ENCODE data around the gene GPR158.

Gene GPR158

DNA sequence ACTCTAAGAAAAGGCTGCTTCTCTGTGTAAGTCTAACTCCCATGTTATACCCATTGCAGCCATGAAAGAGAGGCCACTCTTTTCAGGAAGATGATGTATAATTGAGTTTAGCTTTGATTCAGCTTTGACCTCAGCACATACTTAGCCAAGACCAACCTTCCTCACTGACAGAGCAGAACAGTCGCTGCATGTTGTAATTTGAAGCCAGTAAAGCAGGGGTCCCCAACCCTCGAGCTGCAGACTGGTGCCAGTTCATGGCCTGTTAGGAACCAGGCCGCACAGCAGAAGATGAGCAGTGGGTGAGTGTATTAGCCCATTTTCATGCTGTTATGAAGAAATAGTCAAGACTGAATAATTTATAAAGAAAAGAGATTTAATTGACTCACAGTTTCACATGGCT, 223.9 kb downstream of the GPR158 start:
- no peak for DNase-seq (ENCODE audit: low read depth)

DNA sequence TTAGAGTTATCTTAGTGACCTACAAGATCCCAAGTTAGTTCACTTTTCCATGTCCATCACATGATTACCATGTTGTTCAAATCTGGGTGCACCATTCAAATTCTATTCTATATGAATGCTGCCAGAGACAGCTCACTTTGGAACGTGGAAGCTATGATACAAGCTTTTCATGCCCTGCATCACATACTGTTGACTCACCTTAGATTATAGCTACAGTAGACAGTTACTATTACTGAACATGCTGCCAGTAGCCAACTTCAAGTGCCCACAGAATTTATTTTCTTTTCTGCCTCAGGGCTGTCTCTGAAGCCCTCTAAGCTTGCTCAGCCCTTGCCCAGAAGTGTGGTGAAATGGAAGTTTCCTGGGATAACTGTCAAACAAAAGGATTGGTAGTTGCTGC, 231.1 kb downstream of the GPR158 start:
- DNase-seq (ENCODE audit: low read depth), result no peak

DNA sequence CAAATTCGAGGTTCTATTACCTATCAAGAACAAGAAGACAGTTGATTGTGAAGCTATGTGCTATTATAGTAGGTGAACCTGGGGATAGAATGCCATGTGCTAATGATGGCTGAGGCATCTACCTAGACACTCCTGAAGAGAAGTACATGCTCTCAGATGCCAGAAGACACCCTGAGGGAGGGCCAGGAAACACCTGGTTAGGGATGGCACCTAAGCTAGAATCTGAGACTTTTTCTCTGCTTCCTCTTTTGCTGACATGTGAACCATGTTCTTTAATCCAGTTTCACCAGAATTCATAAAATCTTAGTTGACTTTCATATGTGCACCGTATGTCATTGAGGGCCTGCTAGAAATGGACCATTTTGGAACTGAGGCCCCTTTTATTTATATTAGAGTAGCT, 242.8 kb downstream of the GPR158 start:
- no peak for DNase-seq (ENCODE audit: low read depth)

DNA sequence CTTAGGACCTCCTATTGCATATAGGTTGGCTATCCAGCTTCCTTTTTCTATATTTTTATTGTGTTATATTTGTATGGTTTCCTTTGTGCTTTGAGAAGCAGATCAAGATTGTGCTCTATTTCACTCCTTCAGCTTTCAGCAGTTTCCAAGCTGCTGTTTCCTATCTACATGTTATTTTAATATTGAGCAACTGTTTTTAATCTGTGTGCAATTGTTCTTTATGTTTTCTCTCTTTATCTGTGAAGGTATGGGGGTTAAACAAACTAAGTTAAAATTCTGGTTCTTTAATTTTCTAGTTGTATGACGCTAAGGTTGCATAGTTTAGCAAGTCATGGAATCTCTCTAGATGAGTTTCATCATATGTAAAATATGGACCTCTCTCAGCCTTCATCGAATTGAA, 251.0 kb downstream of the GPR158 start:
- no peak for DNase-seq (ENCODE audit: low read depth)

DNA sequence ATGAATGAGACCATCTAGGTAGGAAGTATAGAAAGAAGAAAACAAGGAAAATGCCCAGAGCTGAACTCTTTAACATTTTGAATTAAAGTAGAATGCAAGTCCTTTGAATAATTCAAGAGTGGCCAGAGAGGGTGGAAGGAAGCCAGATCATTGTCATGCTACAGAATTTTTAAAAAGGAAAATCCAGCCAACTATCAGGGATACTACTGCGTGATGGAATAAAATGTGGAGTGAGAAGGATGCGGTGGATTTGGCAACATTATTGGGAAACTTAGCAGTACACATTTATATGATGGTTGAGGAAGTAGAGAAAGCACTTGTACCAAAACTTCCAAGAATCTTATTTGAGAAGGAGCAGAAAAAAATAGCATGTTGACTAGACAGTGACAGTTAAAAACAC, 261.6 kb downstream of the GPR158 start:
- no peak for DNase-seq (ENCODE audit: low read depth)

- DNase-seq (ENCODE audit: low read depth), result no peak
Observed at GRCh38 chr10:25441270-25441669, 266.5 kb downstream of the GPR158 start.

GRCh38 chr10:25444266-25444665, 269.5 kb downstream of the GPR158 start:
- DNase-seq (ENCODE audit: low read depth), result no peak

DNA sequence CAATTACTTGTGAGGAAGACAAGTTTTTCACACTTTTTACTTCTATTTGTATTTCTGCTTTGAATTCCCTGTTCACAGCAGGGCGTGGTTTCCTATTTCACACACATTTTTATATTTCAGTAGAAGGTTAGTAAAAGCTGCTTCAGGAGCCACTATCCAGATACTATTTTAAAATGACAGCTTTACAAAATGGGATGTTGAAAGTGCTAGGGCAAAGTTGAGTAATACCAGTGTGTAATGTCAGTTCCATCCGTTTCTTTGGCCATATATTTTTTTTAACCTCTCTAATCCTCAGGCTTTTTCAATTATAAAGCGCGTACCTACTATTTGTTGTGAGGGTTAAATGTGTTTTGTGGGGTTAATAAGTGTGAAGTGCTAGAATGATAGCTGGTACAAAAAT, 276.6 kb downstream of the GPR158 start:
- no peak for DNase-seq (ENCODE audit: low read depth)

GRCh38 chr10:25453619-25454018, 278.8 kb downstream of the GPR158 start:
- no peak for DNase-seq (ENCODE audit: low read depth)

GRCh38 chr10:25455980-25456567, 281.3 kb downstream of the GPR158 start:
- DNase-seq (ENCODE audit: low read depth), result no peak

- no peak for DNase-seq (ENCODE audit: low read depth)
Observed at GRCh38 chr10:25457552-25457951, 282.8 kb downstream of the GPR158 start.

DNA sequence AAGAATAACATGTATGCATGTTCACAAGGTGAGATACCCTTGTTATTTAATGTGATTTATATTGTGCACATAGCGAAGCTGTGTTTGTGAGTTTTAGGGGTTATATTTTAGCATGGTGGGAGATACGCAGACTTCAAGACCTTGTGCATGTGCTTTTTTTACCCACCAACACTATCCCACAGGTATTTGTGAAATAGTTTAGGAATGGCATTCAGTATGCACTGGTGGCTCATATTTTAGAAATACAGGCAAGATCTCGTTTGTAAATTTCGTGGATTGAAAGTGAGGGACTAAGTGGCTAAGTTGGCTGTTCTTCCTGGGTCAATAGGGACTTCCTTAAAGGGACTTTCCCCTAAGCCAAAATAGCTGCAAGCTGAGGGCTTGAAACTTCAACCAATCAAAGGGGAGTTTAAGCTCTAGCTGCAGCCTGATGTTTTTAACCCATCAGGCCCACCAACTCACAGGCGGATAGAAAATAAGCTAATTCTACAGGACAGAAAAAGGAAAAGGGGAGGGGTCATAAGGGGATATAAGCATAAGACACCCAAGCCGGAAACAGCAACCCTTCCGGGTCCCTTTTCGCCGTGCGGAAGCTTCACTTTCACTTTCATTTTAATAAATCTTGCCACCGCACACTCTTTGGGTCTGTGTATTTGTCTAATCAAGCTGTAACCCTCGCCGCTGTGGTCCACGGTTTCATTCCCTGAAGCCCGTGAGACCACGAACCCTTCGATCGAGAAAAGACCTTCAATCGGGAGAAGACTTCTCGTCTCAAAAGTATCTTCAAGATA, 291.0 kb downstream of the GPR158 start:
- no peak for DNase-seq (ENCODE audit: low read depth)

- DNase-seq (ENCODE audit: low read depth), result no peak
Observed at GRCh38 chr10:25467881-25468280, 293.1 kb downstream of the GPR158 start.

DNA sequence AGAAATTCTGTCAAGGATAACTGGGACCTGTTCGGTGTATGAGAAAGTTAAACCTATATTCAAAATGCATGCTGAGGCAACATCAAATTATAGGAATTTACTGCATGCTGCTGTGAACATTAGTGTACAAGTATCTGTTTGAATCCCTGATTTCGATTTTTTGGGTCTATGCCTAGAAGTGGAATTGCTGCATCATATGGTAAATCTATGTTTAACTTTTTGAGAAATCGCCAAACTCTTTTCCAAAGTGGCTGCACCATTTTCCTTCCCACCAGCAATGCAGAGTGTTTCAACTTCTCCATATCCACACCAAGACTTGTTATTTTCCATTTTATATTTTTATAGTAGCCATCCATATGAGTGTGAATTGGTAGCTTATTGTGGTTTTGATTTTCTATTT, 306.7 kb downstream of the GPR158 start:
- no peak for DNase-seq (ENCODE audit: low read depth)

DNA sequence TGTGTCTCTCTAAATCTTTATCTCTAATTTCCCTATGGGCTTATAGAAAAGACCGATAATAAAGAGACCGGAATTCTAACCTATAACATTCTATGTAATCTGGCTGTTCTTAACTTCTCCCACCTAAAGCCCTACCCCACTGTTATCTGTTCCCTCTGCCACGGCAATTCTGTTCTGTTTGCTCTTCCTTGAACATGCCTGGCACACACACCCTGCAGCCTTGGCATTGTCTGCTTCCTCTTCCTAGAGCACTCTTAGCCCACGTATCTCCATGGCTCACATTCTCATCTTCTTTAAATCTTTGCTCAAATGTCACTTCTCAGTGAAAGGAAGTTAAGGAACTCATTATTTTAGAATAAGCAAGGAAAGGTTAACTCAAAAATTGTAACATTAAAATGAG, 309.2 kb downstream of the GPR158 start:
- DNase-seq (ENCODE audit: low read depth), result no peak

GRCh38 chr10:25487266-25487665, 312.5 kb downstream of the GPR158 start:
- DNase-seq (ENCODE audit: low read depth), result no peak

GRCh38 chr10:25492040-25492439, 317.2 kb downstream of the GPR158 start:
- no peak for DNase-seq (ENCODE audit: low read depth)

- DNase-seq (ENCODE audit: low read depth), result no peak
Observed at GRCh38 chr10:25492680-25493079, 317.9 kb downstream of the GPR158 start.

DNA sequence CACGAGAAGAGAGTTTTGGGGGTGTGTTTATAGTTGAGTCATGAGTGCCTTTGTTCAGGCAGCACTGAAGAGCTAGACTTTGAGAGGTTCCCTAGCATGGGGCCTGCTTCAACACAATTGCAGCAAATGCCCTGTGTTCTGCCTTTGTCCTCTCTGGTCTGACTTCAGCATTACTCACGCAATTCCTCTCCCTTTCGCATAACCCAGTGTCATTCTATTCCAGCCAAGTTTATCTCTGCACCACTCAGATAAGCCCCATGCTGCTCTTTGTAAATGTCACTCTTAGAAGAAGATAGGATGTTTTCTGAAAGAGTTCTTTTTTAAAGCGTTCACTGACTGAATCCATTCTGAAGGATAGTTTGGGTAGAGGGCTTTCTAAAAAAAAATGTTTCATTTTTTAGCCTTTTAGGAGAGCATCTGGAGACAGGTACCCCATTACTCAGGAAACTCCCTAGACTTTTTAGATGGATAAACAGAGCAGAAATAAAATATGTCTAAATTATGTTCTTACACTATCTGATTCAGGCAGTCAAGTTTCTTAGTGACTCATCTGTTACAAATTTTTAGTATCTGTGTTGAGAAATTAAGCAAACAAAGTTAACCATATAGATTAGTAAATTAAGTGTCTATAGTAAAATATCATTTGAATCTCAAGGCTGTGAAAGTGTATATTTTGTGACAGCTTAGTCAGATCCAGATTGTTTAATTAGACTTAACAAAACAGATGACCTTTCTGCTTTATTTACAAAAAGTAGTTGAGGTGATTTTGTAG, 318.5 kb downstream of the GPR158 start:
- DNase-seq (ENCODE audit: low read depth), result no peak

- DNase-seq (ENCODE audit: low read depth), result no peak
Observed at GRCh38 chr10:25497246-25497645, 322.4 kb downstream of the GPR158 start.

GRCh38 chr10:25498645-25499044, 323.8 kb downstream of the GPR158 start:
- no peak for DNase-seq (ENCODE audit: low read depth)

DNA sequence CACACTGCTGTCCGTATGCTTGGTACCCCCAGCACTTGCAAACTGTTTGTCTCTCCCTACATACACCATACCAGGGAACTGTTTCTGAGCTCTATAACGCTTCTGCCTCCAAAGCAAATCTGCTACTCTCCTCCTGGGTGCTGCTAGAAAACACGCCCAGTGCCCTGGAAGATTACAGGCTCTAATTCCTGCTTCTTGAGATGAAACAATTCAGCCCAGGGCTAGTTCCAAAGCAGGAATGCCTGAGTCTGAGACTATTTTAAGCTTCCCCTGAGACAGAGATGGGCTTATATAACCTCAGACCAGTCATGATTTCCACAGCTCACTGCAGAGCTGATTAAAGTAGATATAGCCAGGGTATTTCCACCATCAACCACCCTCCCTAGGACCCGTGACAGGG, 327.1 kb downstream of the GPR158 start:
- no peak for DNase-seq (ENCODE audit: low read depth)

DNA sequence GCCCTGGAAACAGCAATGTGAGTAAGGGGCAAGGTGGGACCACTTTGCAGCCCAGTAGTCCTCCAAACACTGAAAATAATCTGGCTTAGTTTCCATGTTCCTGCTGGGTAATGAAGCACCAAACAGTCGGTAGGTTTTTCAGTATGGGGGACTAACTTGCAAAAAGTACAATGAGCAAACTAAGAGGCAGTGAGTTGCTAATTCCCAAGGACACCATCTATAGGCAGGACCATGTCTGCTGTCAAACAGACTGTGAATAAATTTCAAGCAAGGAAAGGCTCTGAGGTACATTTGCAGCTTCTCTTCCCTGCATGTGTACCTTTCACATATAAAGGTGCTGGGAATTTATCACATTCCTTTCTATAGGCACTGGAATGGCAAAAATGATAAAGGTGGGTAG, 327.7 kb downstream of the GPR158 start:
- DNase-seq (ENCODE audit: low read depth), result no peak
